Measurements from ENCODE around the gene CRYBB2. TPM values are rescaled to one million over a fixed set of nuclear protein-coding genes. Genes with fewer than 3 reads are reported as not detected.
"Not testable (repeated sequence)": the region's sequence is repeated elsewhere in the genome, so short reads cannot be mapped to it uniquely, and the experiment has no call there.

CRYBB2 gene
- polyA plus RNA-seq, 1 donor = 0.42 TPM

DNA sequence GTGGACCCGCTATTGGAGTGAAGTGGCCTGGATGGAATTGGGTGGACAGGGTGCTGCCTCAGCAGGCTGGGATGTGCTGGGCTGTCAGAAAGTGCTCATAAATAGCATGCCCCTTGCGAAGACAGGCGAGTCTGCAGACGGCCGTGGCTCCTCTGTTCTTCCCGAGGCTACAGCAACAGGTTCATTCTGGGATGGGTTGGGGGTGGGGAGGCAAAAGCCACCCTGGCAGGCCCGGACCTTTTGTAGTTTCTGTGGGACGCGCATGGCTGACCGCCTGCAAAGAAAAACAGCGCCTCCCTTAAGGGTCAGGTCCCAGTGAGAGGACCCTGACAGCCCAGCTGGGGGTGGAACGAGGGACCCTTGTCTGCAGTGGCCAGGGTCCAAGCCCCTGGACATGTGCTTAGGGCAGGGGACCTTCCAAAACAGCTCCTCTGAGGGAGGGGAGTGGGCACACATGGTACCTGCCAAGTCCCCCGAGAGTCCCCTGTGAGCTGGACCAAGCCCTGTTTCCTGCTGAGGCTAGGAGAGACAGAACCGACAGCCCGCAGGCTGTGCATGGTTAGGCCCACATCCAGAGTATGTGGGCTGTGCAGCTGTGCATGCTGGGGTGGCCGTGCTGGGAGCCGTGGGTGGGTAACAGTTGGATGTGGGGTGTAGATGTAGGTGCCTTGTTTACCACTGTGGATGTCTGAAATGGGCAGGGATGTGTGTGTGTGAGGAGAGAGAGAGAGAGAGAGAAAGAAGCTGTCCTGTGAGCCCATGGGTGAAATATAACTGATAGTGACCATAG, 19.5 kb upstream of the CRYBB2 start, which contains the start of gene CRYBB3:
Gene CRYBB3, plus strand, starts transcription at position 128 of the 790 bp plus-strand sequence. CDS start 1,539 bp downstream, outside the sequence.
- DNase-seq = peak; percentile 66

DNA sequence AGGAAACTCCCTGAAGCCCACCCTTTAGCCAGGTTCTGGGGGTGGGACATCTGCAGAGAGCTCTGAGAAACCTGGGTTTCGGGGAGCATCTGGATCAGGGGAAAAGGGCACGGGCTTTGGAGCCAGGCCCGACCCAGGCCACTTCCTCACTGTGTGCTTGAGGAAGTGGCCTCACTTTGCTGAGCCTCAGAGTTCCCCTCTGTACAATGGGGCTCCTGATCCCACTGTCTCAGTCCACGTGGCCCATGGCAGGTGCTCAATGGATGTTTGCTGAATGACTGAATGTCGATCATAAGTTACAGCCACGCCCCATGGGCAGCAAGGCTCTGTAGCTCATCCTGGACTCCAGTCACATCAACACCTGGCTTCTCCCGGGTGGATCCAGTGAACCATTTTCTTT, 18.5 kb upstream of the CRYBB2 start:
- no peak for DNase-seq

DNA sequence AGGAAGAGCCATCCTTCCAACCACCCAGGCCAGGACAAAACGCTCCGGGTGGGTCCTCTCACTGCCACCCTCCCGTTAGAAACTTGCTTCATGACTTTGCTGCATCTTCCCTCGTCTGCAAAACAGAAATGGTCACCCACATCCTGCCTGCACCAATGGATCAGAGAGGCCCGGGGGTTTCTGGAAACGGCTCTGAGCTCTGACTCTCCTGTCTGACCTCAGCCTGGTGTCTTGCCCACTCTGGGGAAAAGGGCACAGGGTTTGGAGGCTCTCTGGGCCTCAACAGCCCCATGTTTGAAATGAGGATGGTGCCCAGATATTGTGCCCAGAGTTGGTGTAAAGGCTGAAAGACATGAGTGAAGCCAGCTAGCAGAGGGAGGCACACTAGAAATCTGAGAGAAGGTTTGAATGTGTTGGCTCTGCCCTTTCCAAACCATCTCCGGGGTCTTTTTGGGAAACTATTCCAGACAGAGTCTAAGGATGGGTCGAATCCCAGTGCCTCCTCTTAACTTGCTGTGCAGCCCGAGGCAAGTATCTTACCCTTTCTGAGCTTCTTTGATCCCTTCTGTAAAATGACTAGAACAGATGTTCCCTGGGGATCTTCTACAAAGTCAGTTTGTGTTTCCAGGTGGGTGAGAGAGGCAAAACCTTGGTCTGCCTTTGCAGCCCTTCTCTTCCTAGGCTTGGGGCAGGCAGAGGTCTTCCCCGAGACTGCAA, 17.7 kb upstream of the CRYBB2 start:
- no peak for DNase-seq

DNA sequence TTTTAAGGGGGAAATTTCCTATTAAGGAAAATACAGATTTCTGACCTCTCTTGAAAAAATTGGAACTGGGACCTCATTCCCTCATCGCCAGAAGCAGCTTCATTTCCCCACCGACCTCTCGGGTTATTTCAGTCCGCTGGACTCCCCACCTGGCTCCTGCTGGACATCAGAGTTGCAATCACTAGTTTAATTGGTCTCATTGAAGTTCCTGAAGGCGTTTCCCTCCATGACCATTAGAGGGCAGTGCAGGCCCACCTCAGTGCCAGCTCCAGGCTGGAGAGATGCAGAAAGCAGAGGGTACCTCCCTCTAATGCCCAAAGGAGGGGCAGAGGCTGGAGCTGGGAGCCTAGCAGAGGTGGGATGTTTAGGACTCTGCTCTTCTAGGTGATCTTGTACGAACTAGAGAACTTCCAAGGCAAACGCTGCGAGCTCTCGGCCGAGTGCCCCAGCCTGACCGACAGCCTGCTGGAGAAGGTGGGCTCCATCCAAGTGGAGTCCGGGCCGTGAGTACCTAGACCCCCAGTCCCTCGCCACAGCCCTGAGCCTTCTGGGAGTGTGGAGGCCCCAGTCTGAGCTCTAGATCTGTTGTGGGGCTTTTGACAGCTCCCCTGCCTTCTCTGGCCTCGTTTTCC, 17.0 kb upstream of the CRYBB2 start:
- peak; percentile 64 for DNase-seq

DNA sequence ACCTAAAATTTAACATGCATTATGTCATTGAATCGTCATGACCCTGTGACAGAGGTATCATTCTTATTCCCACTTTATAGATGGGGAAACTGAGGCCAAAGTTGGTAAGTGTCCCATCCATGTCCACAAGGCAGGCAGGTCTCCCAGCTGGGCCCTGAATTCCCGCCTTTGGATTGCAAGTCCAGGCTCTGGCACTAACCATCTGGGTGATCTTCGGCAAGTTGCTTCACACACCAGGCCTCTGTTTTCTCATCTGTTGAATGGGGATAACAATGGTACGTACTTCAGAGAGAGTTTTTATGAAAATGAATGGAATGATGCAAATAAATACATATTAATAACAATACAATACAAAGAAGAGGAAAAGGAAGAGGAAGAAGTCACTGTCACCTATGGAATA, 16.4 kb upstream of the CRYBB2 start:
- DNase-seq = no peak

DNA sequence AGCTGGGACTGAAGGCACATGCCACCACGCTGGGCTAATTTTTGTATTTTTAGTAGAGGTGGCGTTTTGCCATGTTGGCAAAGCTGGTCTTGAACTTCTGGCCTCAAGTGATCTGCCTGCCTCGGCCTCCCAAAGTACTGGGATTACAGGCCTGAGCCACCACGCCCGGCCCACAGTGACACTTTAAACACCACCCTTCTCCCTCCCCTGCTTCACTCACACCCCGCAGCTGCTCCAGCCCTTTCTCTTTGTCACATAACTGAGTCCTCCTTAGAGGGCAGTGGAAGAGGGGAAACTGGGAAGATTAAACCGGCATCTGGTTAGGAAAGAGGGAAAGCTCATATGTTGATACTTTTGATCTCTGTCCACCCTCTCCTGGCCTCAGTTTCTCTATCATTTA, 14.9 kb upstream of the CRYBB2 start:
- DNase-seq = not testable (repeated sequence)

DNA sequence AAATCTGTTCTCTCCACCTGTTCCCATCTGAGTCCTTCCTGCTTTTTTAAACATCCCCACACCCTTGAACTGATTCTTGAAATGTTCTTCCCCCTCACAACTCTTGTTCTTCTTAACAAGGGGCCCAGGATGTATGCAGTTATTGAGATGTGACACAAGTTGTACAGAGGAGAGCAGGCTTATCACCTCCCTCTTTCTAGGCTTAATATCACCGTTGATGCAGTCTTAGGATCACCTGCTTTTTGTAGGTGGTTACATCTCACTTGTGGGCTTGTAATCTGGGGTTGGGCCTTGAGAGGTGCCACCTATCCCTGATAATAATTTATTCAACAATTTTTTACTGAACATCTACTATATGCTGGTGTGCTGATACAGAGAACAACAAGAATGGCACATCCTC, 13.6 kb upstream of the CRYBB2 start:
- no peak for DNase-seq

DNA sequence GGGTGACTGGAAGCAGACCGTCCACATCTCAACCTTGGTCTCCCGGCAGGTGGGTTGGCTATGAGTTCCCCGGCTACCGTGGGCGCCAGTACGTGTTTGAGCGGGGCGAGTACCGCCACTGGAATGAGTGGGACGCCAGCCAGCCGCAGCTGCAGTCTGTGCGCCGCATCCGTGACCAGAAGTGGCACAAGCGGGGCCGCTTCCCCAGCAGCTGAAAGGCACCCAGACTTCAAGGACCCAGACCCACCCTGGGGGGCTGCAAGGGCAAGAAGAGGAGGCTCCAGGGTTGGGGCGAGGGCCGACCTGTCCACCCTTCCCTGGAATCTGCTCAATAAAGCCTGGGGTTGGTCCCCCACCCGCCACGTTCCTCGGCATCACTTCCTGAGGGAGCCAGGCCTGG, 12.4 kb upstream of the CRYBB2 start:
- DNase-seq = no peak

DNA sequence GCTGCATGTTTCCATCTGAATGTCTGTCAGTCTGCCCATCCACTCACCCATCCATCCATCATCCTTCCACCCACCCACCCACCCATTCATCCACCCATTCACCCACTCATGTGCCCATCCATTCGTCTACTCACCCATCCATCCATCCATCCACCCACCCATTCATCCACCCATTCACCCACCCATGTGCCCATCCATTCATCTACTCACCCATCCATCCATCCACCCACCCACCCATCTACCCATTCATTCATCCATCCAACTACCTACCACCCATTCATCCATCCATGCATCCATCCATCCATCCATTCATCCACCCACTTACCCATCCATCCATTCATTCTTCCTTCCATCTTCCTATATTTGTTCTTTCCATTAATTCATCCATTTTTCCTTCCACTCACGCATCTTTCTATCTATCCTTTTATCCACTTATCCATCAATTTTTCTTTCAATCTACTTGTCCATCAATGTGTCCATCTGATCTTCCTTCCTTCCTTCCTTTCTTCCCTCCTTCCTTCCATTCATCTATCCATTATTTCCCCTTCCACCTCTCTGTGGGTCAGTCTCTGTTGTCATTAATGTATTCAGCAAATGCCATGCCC, 11.8 kb upstream of the CRYBB2 start:
- no peak for DNase-seq

DNA sequence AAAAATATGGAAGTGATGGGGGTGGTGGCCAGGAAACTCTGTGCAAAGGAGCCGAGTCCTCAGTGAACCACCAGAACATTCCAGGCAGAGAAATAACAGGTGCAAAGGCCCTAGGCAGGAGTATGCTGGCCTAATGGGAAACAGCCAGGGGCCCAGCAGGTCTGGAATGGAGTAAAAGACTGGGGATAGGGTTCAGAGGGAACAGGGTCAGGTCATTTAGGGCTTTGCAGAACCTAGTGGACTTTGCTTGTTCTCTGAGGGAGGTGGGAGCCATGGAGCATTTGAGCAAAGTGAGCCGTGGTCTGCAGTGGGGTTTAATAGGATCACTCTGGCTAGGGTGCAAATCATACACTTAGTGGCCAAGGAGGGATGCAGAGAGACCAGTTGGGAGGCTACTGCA, 11.1 kb upstream of the CRYBB2 start:
- DNase-seq = no peak

DNA sequence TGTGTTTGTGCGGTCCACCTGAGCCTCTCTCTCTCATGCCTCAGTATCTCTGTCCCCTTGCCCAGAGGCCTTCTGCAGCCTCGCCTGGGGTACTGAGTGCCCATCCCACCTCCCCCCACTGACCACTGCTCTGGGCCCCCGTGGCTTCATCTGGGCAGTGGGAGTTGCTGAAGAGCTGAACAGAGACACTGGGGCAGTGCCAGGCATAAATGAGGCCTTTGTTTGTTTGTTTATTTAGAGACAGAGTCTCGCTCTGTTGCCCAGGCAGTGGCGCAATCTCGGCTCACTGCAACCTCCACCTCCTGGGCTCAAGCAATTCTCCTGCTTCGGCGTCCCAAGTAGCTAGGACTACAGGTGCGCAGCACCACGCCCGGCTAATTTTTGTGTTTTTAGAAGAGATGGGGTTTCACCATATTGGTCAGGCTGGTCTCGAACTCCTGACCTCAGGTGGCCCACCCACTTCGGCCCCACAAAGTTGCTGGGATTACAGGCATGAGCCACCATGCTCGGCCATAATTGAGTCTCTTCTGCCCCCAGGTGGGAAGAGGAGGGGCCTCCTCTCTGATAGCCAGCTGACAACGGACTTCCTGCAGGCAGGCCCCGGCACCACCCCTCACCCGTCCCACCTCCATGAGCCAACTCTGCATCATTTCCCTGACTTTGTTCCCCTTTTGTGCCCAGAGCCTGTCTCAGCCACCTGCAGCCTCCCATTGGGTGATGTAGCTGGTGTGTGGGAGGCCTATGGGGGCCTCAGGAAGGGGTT, 10.5 kb upstream of the CRYBB2 start:
- no peak for DNase-seq

DNA sequence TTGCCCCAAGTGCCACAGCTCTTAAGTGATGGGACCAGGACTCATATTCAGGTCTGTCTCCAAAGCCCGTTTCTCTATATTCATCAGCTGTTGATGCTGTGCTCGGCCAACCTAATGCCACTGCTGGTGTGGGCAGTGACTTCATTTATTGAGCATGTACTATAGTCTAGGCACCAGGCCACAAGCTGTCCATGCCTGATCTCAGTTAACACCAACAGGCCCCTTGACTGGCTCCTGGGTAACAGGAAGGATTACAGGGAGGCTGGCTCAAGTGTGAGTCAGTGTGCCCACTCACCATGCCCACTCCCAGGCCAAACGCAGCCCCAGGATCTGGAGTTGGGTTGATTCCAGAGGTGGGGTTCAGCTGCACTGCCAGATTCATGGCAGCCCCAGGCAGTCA, 8.6 kb upstream of the CRYBB2 start:
- DNase-seq = no peak

DNA sequence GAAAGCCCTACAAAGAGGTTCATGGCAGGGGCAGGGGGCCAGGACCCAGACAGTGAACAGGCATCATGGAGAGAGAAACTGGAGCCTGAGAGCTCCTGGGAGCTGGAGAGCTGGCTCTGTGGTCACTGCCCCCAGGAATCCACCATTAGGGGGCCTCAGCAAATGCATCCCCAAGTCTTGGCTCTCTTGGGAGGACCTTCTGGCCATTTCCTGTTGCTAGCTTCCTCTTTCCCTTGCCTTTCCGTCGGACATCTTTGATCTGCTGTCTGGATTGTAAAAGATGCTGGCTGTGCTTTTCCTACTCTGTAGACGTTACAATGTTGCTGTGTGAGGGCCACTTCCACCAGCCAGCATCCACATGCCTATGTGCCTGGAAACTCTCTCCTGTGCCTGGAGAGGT, 7.1 kb upstream of the CRYBB2 start:
- DNase-seq = no peak

DNA sequence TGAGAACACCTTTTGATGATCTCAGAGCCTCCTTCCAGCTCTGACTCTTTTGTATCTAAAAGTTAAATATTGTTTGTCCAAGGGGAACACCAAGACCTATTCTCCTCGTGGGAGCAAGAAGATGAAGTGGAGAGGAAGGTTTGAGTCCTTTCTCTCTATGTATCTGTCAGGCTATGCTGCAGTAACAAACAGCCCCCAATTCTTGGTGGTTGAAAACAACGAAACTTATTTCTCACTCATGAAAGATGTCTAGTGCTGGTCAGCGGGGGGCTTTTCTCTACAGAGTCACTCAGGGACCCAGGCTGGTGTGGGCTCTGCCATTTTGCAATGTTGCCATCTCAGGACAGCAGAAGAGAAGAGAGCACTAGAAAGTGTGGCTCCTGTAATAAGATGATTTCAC, 6.2 kb upstream of the CRYBB2 start:
- no peak for DNase-seq

DNA sequence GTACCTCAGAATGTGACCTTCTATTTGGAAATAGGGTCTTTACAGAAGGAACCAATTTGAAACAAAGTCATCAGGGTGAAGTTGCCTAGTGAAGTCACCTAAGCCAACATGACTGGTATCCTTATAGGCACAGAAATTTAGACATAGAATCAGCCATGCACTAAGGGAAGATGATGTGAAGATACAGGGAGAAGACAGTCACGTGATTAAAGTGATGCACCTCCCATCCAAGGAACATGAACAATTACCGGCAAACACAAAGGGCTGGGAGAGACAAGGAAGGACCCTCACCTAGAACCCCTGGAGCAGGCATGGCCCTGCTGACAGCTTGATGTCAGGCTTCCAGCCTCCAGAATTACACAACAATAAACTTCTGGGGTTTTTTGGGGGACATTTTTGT, 3.2 kb upstream of the CRYBB2 start:
- DNase-seq = no peak

DNA sequence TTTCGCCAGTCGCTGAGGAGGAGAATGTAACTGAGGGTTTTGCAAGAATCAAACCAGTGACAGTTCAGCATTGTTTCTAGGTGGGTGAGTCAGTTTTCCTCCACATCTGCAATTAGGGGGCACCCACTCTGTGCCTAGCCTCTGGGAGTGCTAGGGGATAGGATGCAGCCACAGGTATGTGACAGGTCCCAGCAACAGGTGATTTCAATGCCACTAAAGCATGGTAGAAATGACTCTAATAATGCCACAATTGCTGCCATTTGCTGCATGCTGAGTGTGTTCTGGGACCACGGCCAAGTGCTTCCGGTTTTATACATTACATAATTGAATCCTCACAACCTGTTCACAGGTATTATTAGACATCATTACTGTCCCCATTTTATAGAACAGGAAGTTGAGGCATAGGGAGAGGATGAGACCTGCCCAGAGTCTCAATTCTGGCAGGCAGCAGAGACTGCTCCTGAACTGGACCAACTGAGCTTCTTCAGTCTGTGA, 556 bp downstream of the CRYBB2 start:
- DNase-seq = no peak

DNA sequence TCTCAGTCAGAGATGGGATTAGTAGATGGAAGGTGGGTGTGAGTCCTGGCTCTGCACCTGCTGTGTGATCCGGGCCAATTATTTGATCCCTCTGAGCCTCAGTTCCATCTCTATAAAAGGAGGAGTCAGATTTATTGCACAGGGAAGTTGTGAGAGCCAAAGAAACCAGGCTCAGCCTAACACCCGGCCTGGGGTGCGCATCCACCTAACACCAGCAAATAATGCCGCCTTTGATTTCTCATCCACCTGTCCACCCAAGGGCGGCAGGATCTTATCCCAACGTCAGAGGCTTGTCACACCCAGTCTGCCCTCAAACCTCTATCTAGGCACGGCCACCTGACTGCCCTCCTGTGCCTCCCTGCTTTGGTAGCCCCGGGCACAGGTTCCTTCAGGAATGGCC, 2.4 kb downstream of the CRYBB2 start:
- DNase-seq = no peak

DNA sequence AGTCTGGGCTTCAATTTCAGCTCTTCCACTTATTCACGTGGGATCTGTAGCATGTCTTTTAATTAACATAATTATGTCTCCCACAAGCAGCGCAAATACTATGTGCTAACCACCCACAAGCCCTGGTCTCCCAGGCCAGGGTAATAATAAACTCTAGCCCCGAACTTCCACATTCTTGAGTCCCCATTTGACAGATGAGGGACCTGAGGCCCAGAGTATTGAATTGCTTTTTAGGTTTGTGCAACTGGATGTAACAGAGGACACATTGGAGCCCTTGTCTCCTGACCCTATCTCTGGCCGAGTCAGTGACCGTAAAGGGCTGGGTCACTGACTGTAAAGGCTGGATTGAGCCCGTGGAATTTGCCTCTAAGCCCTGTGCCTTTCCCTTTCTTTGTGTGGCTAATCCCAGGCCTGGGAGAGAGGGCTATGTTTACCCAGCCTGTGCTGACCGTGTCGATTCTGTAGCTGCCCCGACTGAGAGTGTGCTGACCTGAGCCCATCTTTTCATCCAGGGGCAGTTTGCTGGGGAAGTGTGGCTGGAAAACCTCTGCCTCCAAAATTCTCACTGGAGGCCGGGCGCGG, 3.9 kb downstream of the CRYBB2 start:
- DNase-seq = no peak

DNA sequence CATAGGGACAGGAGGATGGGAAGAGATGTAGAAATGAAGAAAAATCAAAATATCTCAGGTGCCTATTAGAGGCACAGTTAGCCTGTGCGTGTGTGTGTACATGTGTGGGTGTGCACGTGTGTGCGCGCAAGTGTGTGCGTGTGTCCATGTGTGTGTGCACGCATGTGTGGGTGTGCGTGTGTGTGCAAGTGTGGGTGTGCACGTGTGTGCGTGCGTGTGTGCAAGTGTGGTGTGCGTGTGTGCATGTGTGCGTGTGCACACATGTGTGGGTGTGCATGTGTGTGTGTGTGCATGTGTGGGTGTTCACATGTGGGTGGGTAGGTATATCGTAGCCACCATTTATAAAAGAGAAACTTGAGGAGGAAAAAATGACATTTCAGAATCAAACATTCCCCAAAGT, 9.4 kb downstream of the CRYBB2 start:
- no peak for DNase-seq

DNA sequence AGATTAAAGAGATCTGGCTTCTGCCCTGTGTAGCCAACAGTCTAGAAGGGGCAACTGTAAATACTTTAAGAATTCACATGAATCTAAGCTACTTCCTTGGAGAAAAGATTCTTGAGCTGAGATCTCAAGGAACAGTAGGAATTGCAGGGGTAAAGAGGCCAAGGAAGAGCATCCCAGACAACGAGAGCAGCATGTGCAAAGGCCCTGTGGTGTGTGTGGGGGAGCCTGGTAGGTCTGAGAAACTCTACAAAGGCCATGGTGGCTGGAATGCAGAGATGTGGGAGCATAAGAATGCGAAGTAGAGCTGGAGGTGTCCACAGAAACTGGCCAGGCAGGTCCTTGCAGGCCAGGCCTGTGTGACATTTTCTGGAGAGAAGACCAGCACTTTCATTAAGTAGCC, 11.3 kb downstream of the CRYBB2 start:
- not testable (repeated sequence) for DNase-seq

DNA sequence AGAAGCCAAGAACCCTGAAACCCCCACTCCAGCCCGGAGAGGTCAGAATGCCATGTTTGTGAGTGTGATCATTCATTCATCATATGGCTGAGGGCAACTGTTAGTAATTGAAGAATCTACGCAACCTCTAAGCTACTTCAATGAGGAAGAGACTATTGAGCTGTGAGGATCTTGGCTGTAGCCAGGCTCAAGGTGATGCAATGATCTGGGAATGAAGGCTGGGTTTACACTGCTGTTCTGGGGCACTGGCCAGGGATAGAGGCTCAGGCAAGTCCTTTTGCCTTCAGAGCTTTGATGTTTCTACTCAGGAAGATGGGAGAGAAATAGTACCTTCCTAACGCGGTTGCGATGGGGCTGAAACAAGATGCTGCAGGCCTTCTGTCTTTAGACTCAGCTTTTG, 12.9 kb downstream of the CRYBB2 start:
- DNase-seq = no peak
